Measurements from ENCODE around the gene NAA16.

NAA16 gene

GRCh38 chr13:41304551-41304950 lies 6.5 kb upstream of the NAA16 start:
- DNase-seq (ENCODE audit: low read depth in 3 of 3), result no peak

- DNase-seq (ENCODE audit: low read depth in 3 of 3), result no peak
These were observed 4.6 kb upstream of the NAA16 start for GRCh38 chr13:41306271-41307145.

DNA sequence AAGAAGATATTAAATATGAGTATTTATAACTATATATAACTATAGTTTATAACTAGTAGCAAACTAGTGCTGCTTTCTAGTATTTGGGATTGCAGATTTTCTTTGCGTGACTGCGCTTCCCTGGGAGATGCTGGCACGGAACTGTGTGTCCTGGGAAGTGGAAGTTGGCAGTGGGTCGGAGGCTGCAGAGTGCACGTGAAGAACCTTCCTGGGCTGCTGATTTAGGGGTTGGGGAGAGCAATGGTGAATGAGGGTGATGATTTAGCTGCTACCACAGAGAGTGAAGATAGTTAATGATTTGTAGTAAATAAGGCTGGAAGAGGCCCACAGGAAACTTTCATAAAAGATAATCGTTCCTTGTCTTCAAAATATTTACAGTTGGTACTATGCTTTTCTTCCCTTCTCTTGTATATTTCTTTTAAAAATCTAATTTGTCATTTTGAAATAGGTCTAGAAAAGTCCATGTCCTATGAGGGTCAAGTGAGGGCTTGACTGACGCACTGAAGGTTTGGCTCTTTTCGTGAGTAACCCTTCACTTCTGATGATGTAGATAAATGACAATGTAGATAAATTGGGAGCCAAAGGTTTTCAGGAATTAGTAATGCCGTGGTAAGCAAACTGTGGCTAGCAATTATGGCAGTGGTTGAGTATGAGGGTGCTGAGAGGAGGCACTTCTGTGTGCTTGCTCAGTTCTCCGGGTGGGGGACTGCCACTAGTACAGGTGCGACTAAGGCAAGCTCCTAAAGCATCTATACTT lies 3.0 kb upstream of the NAA16 start:
- no peak for DNase-seq (ENCODE audit: low read depth in 3 of 3)

DNA sequence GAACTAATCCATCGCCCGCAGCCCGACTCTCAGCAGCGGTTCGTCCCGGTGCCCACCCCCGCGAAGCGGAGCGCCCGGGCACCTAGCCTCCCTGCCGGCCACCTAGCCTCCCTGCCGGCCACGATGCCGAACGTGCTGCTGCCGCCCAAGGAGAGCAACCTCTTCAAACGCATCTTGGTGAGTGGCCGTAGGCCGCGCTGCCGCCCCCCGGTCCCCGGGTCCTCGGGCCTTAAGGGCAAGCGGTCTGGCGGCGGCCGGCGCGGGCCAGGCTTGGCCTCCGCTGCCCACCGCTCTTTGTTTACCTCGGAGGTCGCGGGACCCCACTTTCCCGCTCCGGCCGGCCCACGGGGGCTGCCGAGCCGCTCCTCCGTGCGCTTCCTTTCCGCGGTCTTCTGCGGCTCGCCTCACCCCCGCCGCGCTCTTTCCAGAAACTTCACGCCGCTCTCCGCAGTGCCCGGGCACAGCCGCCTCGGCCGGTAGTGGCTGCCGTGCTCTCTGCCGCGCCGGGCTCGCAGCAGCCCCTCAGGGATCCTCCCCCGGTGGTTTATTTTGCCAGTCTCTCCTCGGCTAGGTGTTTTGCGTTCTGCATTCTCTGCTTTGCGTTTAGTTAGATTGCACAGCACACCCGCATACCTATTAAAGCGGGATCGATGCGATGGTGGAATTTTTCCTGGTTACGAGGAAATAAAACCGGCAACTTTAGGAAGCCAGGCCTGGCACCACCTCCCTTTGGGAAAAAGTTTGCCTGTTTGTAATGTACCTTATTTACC lies 524 bp downstream of the NAA16 start:
- peak in 1 of 3 experiments; percentile 45 for DNase-seq (ENCODE audit: low read depth in 3 of 3)

DNA sequence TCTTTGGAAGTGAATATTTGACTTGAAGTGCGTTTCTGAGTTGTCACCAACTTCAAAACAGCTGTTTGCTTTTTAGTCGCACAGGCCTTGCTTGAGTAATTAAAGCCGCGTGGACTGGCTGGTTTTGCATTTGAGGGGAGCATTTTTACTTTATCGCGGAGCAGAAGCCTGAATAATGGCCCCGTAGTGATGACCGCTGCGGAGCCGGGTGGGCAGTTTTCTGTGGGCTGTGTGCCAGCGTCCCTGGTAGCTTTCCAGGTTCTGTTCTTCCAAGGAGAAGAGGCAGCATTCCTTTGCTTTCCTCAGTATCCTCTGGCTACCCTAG lies 1.1 kb downstream of the NAA16 start:
- DNase-seq (ENCODE audit: low read depth in 3 of 3), result no peak

DNA sequence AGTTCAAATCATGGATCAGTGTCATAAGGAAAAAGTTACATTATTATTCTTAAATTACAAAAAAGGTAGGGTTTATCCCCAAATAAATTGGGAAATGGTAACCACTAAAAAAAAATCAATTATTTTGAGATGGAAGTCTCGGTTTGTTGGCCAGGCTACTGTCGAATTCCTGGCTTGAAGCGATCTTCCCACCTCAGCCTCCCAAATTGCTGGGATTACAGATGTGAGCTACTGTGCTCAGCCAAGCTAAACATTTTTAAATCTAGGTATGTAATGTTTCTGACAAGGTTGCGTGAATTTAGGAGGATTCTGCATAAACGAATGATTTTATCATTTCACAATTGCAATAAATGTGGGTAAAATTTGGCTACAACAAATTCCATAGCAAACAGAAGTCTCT lies 2.0 kb downstream of the NAA16 start:
- DNase-seq (ENCODE audit: low read depth in 3 of 3), result no peak

- no peak for DNase-seq (ENCODE audit: low read depth in 3 of 3)
These were observed 2.7 kb downstream of the NAA16 start for GRCh38 chr13:41313659-41314197.

- no peak for DNase-seq (ENCODE audit: low read depth in 3 of 3)
These were observed 4.5 kb downstream of the NAA16 start for GRCh38 chr13:41315443-41316047.

GRCh38 chr13:41317243-41317642 lies 6.2 kb downstream of the NAA16 start:
- DNase-seq (ENCODE audit: low read depth in 3 of 3), result no peak

DNA sequence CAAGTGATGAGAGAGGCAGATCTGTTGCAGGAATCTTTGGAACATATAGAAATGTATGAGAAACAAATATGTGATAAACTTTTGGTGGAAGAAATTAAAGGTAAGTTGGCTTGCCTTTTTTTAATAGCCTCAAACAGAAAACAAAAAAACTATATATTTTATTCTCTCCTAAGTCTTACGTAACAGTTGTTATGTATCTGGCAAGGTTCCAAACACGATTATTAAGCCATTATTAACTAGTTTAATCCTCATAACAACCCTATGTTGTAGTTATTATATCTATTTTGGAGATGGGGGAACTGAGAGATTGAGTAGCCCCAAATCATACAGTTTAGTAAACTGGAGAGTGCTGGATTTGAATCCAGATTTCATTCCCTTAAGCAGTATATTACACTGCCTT lies 14.7 kb downstream of the NAA16 start:
- DNase-seq (ENCODE audit: low read depth in 3 of 3), result no peak

GRCh38 chr13:41326661-41327060 lies 15.6 kb downstream of the NAA16 start:
- DNase-seq (ENCODE audit: low read depth in 3 of 3), result no peak

- DNase-seq (ENCODE audit: low read depth in 3 of 3), result no peak
These were observed 17.1 kb downstream of the NAA16 start for GRCh38 chr13:41327994-41328790.

DNA sequence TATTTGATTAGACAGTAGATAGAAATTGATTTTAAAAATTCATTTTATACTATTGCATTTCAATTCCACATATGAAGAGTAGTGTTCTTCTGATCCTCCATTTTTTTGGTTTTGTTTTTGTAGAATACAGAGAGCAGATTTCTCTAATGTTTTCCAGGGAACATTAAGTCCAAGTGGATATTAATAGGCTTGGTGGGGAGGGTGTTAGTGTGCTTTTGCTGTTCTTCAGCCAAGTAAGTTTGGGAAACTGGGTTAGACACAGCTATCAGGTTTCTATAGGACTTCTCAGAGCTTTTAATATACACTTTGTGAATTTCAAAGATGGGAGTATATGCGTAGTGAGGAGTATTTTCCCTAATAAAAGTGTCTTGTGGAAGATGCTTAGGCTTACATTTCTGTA lies 21.8 kb downstream of the NAA16 start:
- no peak for DNase-seq (ENCODE audit: low read depth in 3 of 3)

DNA sequence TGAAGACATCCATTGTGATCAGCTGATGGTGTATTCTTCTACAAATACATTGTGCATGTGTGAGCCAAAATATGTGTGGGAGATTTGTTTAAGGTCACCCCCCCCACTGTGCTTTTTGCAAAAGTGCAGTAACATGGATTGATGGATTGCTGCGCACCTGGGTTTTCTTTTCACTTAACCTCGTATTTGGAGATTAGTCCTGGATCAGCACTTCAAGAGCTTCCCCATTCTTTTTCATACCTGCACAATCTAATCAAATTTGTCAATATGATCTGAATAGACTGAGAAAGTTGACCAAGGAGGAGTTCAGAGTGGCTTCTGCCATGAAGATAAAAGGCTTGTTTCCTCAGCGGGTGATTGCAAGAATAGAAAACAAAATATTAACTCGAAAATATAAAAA lies 23.7 kb downstream of the NAA16 start:
- DNase-seq (ENCODE audit: low read depth in 3 of 3), result no peak

GRCh38 chr13:41344358-41344757 lies 33.3 kb downstream of the NAA16 start:
- no peak for DNase-seq (ENCODE audit: low read depth in 3 of 3)

GRCh38 chr13:41345165-41345913 lies 34.3 kb downstream of the NAA16 start:
- DNase-seq (ENCODE audit: low read depth in 3 of 3), result no peak

DNA sequence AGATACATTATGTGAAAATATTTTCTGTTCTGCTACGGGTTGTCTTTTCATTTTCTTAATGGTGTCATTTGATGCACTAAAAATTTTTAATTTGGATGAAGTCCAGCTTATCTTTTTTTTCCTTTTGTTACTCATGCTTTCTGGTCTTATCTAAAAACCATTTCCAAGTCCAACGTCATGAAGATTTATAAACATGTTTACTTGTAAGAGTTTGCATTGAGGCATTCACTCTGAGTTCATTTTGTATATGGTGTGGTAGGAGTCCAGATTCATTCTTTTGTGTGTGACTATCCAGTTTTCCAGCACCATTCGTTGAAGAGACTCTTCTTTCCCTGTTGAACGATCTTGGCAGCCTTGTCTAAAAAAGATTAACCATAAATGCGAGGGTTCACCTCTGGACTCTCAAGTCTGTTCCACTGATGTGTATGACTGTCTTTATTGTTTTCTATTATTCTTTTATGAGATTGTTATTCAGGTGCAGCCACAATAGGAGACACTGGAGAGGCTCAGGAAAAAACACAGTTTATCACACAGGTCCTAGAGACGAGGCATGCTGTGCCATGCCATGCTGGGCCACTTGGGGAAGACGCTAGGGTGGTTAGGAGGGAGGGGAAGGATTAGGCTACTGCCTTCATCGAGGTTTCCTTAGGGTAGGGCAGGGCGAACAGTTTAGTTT lies 35.0 kb downstream of the NAA16 start:
- DNase-seq (ENCODE audit: low read depth in 3 of 3), result no peak

DNA sequence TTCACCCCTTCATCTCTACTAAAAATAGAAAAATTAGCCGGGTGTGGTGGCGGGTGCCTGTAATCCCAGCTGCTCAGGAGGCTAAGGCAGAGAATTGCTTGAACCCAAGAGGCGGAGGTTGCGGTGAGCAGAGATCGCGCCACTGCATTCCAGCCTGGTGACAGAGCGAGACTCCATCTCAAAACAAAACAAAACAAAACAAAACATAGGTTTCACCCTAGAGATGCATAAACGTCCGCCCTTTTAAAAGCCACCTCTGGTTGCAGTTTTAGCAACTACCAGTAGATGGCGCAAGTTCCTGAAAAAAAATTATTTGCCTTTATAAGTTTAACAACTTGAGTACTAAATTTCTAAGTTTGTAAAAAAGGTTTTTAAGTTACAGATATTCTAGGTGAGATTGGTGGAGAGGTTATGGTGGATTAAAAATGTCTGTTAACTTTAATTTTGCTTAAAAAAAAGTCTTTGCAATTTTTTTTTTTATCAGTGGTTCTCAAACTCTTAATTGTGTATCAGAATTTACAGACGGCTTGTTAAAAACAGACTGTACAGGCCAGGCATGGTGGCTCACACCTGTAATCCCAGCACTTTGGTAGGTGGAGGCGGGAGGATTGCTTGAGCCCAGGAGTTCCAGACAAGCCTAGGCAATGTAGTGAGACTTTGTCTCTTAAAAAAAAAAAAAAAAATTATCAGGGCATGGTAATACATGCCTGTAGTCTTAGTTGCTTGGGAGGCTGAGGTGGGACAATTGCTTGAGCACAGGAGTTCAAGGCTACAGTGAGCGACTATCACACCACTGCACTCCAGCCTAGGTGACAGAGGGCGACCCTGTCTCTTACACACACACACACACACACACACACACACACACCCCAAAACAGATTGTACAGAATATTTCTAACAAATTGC lies 42.1 kb downstream of the NAA16 start:
- peak in 1 of 3 experiments; percentile 26 for DNase-seq (ENCODE audit: low read depth in 3 of 3)

- DNase-seq (ENCODE audit: low read depth in 3 of 3), result no peak
These were observed 43.3 kb downstream of the NAA16 start for GRCh38 chr13:41354416-41354815.
